ENCODE results near the gene FASTKD2. TPM values are rescaled to one million over a fixed set of nuclear protein-coding genes. Genes with fewer than 3 reads are reported as not detected.

FASTKD2 gene
- total RNA-seq, 1 donor from 2014 or later = 20.1 TPM

DNA sequence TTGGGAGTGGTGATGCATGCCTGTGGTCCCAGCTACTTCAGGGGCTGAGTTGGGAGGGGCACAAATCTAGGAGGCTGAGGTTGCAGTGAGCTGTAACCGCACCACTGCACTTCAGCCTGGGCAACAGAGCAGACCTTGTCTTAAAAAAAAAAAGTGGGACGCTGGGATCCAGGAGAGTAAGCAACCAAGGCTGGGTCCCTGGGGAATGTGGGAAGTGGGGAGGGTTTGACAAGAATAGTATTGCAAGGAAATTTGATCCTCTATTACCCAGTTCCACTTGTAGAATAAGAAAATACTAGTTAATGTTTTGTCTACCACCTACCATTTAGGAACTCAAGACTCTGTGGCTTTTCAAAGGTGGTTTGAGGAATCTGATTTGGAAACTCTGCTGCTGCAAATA lies 26.1 kb upstream of the FASTKD2 start:
- no peaks in the 10 kb centered on the region for H3K4me1 Mint-ChIP-seq (ENCODE audit: unreplicated experiment)
- no peak for DNase-seq (ENCODE audit: low spot score)
- TF ChIP-seq, protein P1, sequence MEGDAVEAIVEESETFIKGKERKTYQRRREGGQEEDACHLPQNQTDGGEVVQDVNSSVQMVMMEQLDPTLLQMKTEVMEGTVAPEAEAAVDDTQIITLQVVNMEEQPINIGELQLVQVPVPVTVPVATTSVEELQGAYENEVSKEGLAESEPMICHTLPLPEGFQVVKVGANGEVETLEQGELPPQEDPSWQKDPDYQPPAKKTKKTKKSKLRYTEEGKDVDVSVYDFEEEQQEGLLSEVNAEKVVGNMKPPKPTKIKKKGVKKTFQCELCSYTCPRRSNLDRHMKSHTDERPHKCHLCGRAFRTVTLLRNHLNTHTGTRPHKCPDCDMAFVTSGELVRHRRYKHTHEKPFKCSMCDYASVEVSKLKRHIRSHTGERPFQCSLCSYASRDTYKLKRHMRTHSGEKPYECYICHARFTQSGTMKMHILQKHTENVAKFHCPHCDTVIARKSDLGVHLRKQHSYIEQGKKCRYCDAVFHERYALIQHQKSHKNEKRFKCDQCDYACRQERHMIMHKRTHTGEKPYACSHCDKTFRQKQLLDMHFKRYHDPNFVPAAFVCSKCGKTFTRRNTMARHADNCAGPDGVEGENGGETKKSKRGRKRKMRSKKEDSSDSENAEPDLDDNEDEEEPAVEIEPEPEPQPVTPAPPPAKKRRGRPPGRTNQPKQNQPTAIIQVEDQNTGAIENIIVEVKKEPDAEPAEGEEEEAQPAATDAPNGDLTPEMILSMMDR (IDR thresholded peaks at IDR 0.05; ENCODE audit: unreplicated experiment) = no peak
- H3K36me3 Mint-ChIP-seq (ENCODE audit: low read depth, unreplicated experiment) = no peaks in the 10 kb centered on the region
- H3K9me3 Mint-ChIP-seq (ENCODE audit: unreplicated experiment) = no peaks in the 10 kb centered on the region
- H3K27me3 Mint-ChIP-seq (ENCODE audit: unreplicated experiment) = no peaks in the 10 kb centered on the region
- H3K4me3 Mint-ChIP-seq (ENCODE audit: unreplicated experiment) = no peak overlapping the region
- no peak overlapping the region for H3K27ac Mint-ChIP-seq (ENCODE audit: unreplicated experiment)

GRCh38 chr2:206740800-206741199 lies 24.6 kb upstream of the FASTKD2 start:
- no peak for DNase-seq (ENCODE audit: low spot score)
- Mint-ChIP-seq H3K27ac (ENCODE audit: unreplicated experiment) (no peak overlapping the region), H3K36me3 (ENCODE audit: low read depth, unreplicated experiment) (no peaks in the 10 kb centered on the region), H3K9me3 (ENCODE audit: unreplicated experiment) (no peaks in the 10 kb centered on the region), H3K27me3 (ENCODE audit: unreplicated experiment) (no peaks in the 10 kb centered on the region), H3K4me1 (ENCODE audit: unreplicated experiment) (no peaks in the 10 kb centered on the region), H3K4me3 (ENCODE audit: unreplicated experiment) (no peak overlapping the region)
- TF ChIP-seq, protein P1 (IDR thresholded peaks at IDR 0.05; ENCODE audit: unreplicated experiment) = no peak

DNA sequence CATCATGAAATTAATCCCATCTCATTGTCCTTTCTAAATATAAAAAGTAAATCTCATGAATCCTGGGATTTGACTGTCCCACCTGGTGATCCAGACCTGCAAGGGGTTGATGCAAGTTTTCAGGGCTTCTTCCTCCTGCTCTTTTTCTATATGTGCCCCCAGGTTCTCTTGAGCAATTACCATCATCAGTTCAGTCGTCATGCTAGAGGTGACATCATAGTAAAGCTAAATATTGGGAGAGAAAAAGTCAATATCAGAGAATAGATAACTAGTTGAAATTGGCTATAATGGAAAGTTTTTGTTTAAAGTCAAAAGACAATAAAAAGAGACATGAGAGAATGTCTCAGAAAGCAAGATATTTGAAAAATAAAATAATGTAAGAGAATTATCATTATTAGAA lies 8.6 kb upstream of the FASTKD2 start:
- Mint-ChIP-seq H3K27me3 (ENCODE audit: unreplicated experiment) (no peaks in the 10 kb centered on the region), H3K4me1 (ENCODE audit: unreplicated experiment) (no peaks in the 10 kb centered on the region), H3K4me3 (ENCODE audit: unreplicated experiment) (no peak overlapping the region), H3K27ac (ENCODE audit: unreplicated experiment) (no peak overlapping the region), H3K36me3 (ENCODE audit: low read depth, unreplicated experiment) (no peaks in the 10 kb centered on the region), H3K9me3 (ENCODE audit: unreplicated experiment) (no peaks in the 10 kb centered on the region)
- DNase-seq (ENCODE audit: low spot score) = no peak
- TF ChIP-seq, protein P1 (IDR thresholded peaks at IDR 0.05; ENCODE audit: unreplicated experiment) = no peak

DNA sequence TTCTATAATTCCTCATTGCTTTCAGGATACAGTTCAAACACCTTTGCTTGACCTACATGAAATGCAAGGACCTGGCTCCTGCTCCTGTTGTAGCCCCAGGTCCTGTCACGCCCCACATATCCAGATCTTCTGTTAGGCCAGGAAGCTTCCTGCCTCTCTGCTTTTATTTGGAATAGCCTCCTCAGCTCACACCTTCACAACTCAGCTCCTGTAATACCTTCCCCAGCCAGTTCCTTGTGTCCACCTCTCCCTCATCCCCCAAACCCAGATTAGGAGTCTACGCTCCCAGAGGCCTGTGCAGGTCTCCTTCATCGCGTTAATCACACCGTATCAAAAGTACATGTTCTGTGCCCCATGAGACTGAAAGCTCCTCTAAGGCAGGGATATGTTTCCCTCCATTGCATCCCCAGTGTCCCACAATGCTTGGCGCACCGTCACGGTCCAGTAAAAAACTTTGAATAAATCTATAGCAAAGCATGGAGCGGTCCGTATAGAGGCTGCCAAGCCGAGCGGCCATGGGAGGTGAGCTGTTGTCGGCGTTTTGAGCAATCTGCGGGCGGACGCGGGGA lies 649 bp upstream of the FASTKD2 start:
- peak overlapping the region; percentile 94 for H3K27ac Mint-ChIP-seq (ENCODE audit: unreplicated experiment)
- no peak for DNase-seq (ENCODE audit: low spot score)
- peaks cover 6% of the 10 kb centered on the region for H3K36me3 Mint-ChIP-seq (ENCODE audit: low read depth, unreplicated experiment)
- H3K27me3 Mint-ChIP-seq (ENCODE audit: unreplicated experiment) = peaks cover 3% of the 10 kb centered on the region
- peaks cover 11% of the 10 kb centered on the region for H3K4me1 Mint-ChIP-seq (ENCODE audit: unreplicated experiment)
- TF ChIP-seq, protein P1 (IDR thresholded peaks at IDR 0.05; ENCODE audit: unreplicated experiment) = no peak
- peak overlapping the region; percentile 99 for H3K4me3 Mint-ChIP-seq (ENCODE audit: unreplicated experiment)
- no peaks in the 10 kb centered on the region for H3K9me3 Mint-ChIP-seq (ENCODE audit: unreplicated experiment)

- peak overlapping the region; percentile 99 for H3K4me3 Mint-ChIP-seq (ENCODE audit: unreplicated experiment)
- peaks cover 11% of the 10 kb centered on the region for H3K4me1 Mint-ChIP-seq (ENCODE audit: unreplicated experiment)
- H3K9me3 Mint-ChIP-seq (ENCODE audit: unreplicated experiment) = no peaks in the 10 kb centered on the region
- TF ChIP-seq, protein P1 (IDR thresholded peaks at IDR 0.05; ENCODE audit: unreplicated experiment) = no peak
- peaks cover 6% of the 10 kb centered on the region for H3K36me3 Mint-ChIP-seq (ENCODE audit: low read depth, unreplicated experiment)
- H3K27me3 Mint-ChIP-seq (ENCODE audit: unreplicated experiment) = peaks cover 3% of the 10 kb centered on the region
- H3K27ac Mint-ChIP-seq (ENCODE audit: unreplicated experiment) = peak overlapping the region; percentile 94
- DNase-seq (ENCODE audit: low spot score) = no peak
Measured at GRCh38 chr2:206766057-206766930, 888 bp downstream of the FASTKD2 start.

All from endothelial cell (in vitro differentiated cells).